ENCODE measurements around the gene GPR55.

GPR55 gene

GRCh38 chr2:230868161-230868946 lies 56.7 kb downstream of the GPR55 start:
- H3K4me3 ChIP-seq (ENCODE audit: low read depth, low read length) = no peak overlapping the region
- peak; percentile 29 for DNase-seq (ENCODE audit: low read depth, low spot score)
- TF ChIP-seq CTCF (IDR thresholded peaks at IDR 0.05; ENCODE audit: low read depth, low read length) = no peak
- in situ Hi-C loops (cut with HindIII; ENCODE audit: low sequenced_read_pairs) = no loop called here

- in situ Hi-C loops (cut with HindIII; ENCODE audit: low sequenced_read_pairs) = no loop called here
- no peak for TF ChIP-seq CTCF (IDR thresholded peaks at IDR 0.05; ENCODE audit: low read depth, low read length)
Measured at GRCh38 chr2:230866756-230867523, 58.1 kb downstream of the GPR55 start.

GRCh38 chr2:230865766-230866755 lies 59.0 kb downstream of the GPR55 start:
- TF ChIP-seq CTCF (IDR thresholded peaks at IDR 0.05; ENCODE audit: low read depth, low read length) = peak; percentile 31
- peak overlapping the region; percentile 68 for H3K4me3 ChIP-seq (ENCODE audit: low read depth, low read length)
- in situ Hi-C loops (cut with HindIII; ENCODE audit: low sequenced_read_pairs) = no loop called here
- DNase-seq (ENCODE audit: low read depth, low spot score) = peak; percentile 22

More at GRCh38 chr2:230866756-230867523, 58.1 kb downstream of the GPR55 start:
- no peak overlapping the region for H3K4me3 ChIP-seq (ENCODE audit: low read depth, low read length)
- peak; percentile 40 for DNase-seq (ENCODE audit: low read depth, low spot score)

GRCh38 chr2:230865307-230865765 lies 59.7 kb downstream of the GPR55 start:
- peak overlapping the region; percentile 68 for H3K4me3 ChIP-seq (ENCODE audit: low read depth, low read length)
- no peak for TF ChIP-seq CTCF (IDR thresholded peaks at IDR 0.05; ENCODE audit: low read depth, low read length)
- no peak for DNase-seq (ENCODE audit: low read depth, low spot score)
- in situ Hi-C loops (cut with HindIII; ENCODE audit: low sequenced_read_pairs) = no loop called here

GRCh38 chr2:230864605-230865306 lies 60.3 kb downstream of the GPR55 start, which contains the start of gene ITM2C:
Gene ITM2C (plus strand): TSS chr2:230864942. CDS start chr2:230865026, 84 bp downstream.
- peak within 1 kb of the TSS; percentile 68 for H3K4me3 ChIP-seq (ENCODE audit: low read depth, low read length)
- in situ Hi-C loops (cut with HindIII; ENCODE audit: low sequenced_read_pairs) = no loop called here
- DNase-seq (ENCODE audit: low read depth, low spot score) = peak; percentile 38
- TF ChIP-seq CTCF (IDR thresholded peaks at IDR 0.05; ENCODE audit: low read depth, low read length) = peak; percentile 22

Data from astrocyte of the spinal cord (primary cell).